Measurements from ENCODE around the gene DET1. TPM values are rescaled to one million over a fixed set of nuclear protein-coding genes. Genes with fewer than 3 reads are reported as not detected.
"Not testable (repeated sequence)": the region's sequence is repeated elsewhere in the genome, so short reads cannot be mapped to it uniquely, and the experiment has no call there.

DET1 gene
- total RNA-seq, 1 experiment from 2014 or later, result 5.2 TPM

DNA sequence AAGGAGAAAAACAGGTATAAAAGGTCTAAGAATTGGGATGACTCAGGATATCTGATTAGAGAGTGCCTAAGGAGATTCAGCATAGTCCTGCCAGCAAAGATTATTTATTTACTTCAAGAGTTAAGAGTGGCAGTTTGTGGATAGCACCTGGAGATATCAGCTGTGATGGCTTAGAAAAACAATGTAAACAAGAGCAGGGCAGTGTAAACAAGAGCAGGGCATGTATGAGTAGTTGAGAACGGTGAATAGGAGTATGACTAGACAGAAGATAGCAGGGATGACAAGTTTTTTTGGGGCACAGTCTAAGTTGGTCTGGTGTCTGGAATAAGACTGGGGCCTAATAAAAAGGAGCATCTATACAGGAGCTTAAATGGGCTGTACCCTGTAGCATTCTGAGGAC lies 1.5 kb upstream of the DET1 start:
- intact Hi-C loops (cut with micrococcal nuclease; ENCODE audit: unreplicated experiment); DNase-seq (ENCODE audit: low read depth, low spot score); ATAC-seq; H3K4me3 ChIP-seq (ENCODE audit: low read depth in 2 of 2, low read length in 2 of 2); in situ Hi-C loops (cut with HindIII; ENCODE audit: low pct_unique_long_range_greater_than_20kb, low sequenced_read_pairs); H3K4me1 ChIP-seq (ENCODE audit: control insufficient read depth, insufficient read depth, low read length); H3K9me3 ChIP-seq (ENCODE audit: control insufficient read depth, insufficient read depth, low read depth, low read length); BruUV-seq (replicated peaks); POLR2A ChIA-PET; H3K27me3 ChIP-seq (ENCODE audit: control insufficient read depth, insufficient read depth, low read length); H3K27ac ChIP-seq (ENCODE audit: low read length); H3K36me3 ChIP-seq (ENCODE audit: control insufficient read depth, insufficient read depth, low read length); CTCF ChIA-PET: not testable (repeated sequence)

DNA sequence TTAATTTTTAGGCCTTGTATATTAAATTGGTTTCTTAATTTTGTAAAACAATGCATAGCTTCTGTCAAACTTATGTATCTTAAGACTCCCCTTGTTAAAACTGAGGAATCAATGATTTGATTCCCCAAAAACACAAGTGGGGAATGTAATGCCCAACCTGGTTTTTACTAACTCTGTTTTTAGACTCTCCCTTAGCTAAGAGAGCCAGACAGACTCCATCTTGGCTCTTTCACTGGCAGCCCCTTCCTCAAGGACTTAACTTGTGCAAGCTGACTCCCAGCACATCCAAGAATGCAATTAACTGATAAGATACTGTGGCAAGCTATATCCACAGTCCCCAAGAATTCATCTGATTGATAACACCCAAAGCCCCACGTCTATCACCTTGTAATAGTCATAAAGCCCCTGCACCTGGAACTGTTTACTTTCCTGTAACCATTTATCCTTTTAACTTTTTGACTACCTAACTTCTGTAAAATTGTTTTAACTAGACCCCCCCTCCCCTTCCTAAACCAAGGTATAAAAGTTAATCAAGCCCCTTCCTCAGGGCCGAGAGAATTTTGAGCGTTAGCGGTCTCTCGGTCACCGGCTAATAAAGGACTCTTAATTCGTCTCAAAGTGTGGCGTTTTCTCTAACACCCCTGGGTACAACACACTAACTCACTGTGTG lies 768 bp downstream of the DET1 start:
- ATAC-seq; H3K36me3 ChIP-seq (ENCODE audit: control insufficient read depth, insufficient read depth, low read length); DNase-seq (ENCODE audit: low read depth, low spot score); H3K9me3 ChIP-seq (ENCODE audit: control insufficient read depth, insufficient read depth, low read depth, low read length); CTCF ChIA-PET; POLR2A ChIA-PET; H3K27me3 ChIP-seq (ENCODE audit: control insufficient read depth, insufficient read depth, low read length); BruUV-seq (replicated peaks); intact Hi-C loops (cut with micrococcal nuclease; ENCODE audit: unreplicated experiment); H3K4me1 ChIP-seq (ENCODE audit: control insufficient read depth, insufficient read depth, low read length); in situ Hi-C loops (cut with HindIII; ENCODE audit: low pct_unique_long_range_greater_than_20kb, low sequenced_read_pairs): not testable (repeated sequence)
- Histone ChIP-seq H3K4me3 (ENCODE audit: low read depth in 2 of 2, low read length in 2 of 2) (peak overlapping the region; percentile 62 to 70), H3K27ac (ENCODE audit: low read length) (peak overlapping the region; percentile 92)

DNA sequence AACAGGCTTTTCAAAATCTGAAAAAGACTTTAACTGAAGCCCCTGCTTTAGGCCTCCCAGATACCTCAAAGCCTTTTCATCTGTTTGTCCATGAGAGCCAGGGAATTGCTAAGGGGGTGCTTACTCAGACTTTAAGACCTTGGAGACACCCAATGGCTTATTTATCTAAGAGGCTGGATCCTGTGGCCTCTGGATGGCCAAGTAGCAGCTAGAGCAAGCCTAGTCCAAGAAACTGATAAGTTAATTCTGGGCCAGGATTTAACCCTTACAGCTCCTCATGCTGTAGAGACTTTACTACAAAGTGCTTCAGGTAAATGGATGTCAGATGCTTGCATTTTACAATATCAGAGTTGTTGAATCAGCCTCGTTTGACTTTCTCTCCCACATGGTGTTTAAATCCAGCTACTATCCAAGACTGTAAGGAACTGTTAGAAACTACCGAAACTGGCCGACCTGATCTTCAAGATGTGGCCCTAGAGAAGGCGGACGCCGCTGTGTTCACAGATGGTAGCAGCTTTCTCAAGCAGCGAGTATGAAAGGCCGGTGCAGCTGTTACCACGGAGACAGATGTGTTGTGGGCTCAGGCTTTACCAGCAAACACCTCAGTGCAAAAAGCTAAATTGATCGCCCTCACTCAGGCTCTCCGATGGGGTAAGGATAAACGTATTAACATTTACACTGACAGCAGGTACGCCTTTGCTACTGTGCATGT lies 3.3 kb downstream of the DET1 start:
- Histone ChIP-seq H3K4me1 (ENCODE audit: control insufficient read depth, insufficient read depth, low read length) (no peaks in the 10 kb centered on the region; the same call in 1 of the 2 replicates), H3K36me3 (ENCODE audit: control insufficient read depth, insufficient read depth, low read length) (no peaks in the 10 kb centered on the region), H3K27me3 (ENCODE audit: control insufficient read depth, insufficient read depth, low read length) (no peaks in the 10 kb centered on the region), H3K4me3 (ENCODE audit: low read depth in 2 of 2, low read length in 2 of 2) (no peak overlapping the region), H3K27ac (ENCODE audit: low read length) (no peak overlapping the region), H3K9me3 (ENCODE audit: control insufficient read depth, insufficient read depth, low read depth, low read length) (no peaks in the 10 kb centered on the region)
- in situ Hi-C loops (cut with HindIII; ENCODE audit: low pct_unique_long_range_greater_than_20kb, low sequenced_read_pairs) (no loop called here), intact Hi-C loops (cut with micrococcal nuclease; ENCODE audit: unreplicated experiment) (no loop called here)
- ChIA-PET CTCF (no interaction called here), POLR2A (no interaction called here)
- TF ChIP-seq SIN3A (IDR thresholded peaks at IDR 0.05; ENCODE audit: borderline replicate concordance, insufficient read depth, low read depth, low read length) (no peak), TCF7L2 (IDR thresholded peaks at IDR 0.05; ENCODE audit: low read depth, low read length) (no peak), POLR2AphosphoS5 (IDR thresholded peaks at IDR 0.05; ENCODE audit: low read depth, low read length) (no peak)
- TF ChIP-seq, protein P1, sequence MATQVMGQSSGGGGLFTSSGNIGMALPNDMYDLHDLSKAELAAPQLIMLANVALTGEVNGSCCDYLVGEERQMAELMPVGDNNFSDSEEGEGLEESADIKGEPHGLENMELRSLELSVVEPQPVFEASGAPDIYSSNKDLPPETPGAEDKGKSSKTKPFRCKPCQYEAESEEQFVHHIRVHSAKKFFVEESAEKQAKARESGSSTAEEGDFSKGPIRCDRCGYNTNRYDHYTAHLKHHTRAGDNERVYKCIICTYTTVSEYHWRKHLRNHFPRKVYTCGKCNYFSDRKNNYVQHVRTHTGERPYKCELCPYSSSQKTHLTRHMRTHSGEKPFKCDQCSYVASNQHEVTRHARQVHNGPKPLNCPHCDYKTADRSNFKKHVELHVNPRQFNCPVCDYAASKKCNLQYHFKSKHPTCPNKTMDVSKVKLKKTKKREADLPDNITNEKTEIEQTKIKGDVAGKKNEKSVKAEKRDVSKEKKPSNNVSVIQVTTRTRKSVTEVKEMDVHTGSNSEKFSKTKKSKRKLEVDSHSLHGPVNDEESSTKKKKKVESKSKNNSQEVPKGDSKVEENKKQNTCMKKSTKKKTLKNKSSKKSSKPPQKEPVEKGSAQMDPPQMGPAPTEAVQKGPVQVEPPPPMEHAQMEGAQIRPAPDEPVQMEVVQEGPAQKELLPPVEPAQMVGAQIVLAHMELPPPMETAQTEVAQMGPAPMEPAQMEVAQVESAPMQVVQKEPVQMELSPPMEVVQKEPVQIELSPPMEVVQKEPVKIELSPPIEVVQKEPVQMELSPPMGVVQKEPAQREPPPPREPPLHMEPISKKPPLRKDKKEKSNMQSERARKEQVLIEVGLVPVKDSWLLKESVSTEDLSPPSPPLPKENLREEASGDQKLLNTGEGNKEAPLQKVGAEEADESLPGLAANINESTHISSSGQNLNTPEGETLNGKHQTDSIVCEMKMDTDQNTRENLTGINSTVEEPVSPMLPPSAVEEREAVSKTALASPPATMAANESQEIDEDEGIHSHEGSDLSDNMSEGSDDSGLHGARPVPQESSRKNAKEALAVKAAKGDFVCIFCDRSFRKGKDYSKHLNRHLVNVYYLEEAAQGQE (IDR thresholded peaks at IDR 0.05; ENCODE audit: insufficient read depth in 1 of 2, low read depth in 2 of 2, low read length in 1 of 2), result no peak
- TF ChIP-seq, protein P2, sequence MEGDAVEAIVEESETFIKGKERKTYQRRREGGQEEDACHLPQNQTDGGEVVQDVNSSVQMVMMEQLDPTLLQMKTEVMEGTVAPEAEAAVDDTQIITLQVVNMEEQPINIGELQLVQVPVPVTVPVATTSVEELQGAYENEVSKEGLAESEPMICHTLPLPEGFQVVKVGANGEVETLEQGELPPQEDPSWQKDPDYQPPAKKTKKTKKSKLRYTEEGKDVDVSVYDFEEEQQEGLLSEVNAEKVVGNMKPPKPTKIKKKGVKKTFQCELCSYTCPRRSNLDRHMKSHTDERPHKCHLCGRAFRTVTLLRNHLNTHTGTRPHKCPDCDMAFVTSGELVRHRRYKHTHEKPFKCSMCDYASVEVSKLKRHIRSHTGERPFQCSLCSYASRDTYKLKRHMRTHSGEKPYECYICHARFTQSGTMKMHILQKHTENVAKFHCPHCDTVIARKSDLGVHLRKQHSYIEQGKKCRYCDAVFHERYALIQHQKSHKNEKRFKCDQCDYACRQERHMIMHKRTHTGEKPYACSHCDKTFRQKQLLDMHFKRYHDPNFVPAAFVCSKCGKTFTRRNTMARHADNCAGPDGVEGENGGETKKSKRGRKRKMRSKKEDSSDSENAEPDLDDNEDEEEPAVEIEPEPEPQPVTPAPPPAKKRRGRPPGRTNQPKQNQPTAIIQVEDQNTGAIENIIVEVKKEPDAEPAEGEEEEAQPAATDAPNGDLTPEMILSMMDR (IDR thresholded peaks at IDR 0.05), result no peak
- DNase-seq (ENCODE audit: low read depth, low spot score) (no peak), ATAC-seq (no peak)
- BruUV-seq (replicated peaks), result no TSS peak
